ENCODE data around the gene ANKRD53. TPM values are rescaled to one million over a fixed set of nuclear protein-coding genes. Genes with fewer than 3 reads are reported as not detected.

The ANKRD53 gene
- polyA plus RNA-seq, 2 of the 4 experiments (the other 2 are of a cell fraction) = not detected

DNA sequence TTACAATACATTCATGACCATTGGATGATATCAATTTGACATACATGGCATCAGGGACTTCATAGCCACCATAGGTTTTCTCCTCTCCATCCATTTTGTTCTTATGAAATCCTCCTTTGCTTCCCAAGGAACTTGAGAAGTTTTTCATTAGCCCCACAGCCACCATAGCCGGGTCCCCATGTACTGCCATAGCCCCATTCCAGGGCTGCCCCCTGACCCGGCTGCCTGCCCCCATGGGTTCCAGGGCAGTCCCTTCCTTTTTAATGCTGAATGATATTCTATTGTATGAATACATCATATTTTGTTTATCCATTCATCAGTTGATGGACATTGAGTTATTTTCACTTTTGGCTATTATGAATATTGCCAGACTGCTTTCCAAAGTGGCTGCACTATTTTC, 22.3 kb upstream of the ANKRD53 start (continued):
- TF ChIP-seq, protein P1, sequence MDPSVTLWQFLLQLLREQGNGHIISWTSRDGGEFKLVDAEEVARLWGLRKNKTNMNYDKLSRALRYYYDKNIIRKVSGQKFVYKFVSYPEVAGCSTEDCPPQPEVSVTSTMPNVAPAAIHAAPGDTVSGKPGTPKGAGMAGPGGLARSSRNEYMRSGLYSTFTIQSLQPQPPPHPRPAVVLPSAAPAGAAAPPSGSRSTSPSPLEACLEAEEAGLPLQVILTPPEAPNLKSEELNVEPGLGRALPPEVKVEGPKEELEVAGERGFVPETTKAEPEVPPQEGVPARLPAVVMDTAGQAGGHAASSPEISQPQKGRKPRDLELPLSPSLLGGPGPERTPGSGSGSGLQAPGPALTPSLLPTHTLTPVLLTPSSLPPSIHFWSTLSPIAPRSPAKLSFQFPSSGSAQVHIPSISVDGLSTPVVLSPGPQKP (IDR thresholded peaks at IDR 0.05; ENCODE audit: low read depth, low read length) = no peak
- TF ChIP-seq JUNB (IDR thresholded peaks at IDR 0.05) = no peak

DNA sequence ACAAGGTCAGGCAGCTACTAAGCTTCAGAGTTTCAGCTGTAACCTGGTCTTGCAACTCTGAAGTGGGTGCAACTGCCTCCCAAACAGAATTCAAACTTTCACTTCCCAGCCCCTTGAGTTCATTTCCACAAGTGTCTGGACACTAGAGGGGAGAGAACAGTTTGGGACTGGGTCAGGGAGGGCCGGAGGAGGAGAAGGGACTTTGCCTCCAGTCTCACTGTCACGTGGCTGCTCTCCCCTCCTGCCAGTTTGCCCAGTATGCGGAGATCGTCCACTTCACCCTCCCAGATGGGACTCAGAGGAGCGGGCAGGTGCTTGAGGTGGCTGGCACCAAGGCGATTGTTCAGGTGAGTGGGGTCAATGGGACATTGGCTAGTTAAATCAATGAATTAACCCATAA, 20.6 kb upstream of the ANKRD53 start:
- no peak overlapping the region for H3K4me3 ChIP-seq
- ChIA-PET POLR2A (no interaction called here), CTCF (interaction anchor here (1.3 to 11.4 kb wide), 3 partner anchors 11 to 86 kb away, joined by 3 to 120 read pairs (median 4); no protein-coding TSS in a partner anchor)
- no peak for ATAC-seq
- H3K4me2 ChIP-seq = no peak overlapping the region
- H3K4me1 ChIP-seq = no peaks in the 10 kb centered on the region
- no peaks in the 10 kb centered on the region for H3K9me3 ChIP-seq
- no peak for TF ChIP-seq JUN (IDR thresholded peaks at IDR 0.05)
- TF ChIP-seq CBX8 (IDR thresholded peaks at IDR 0.05) = no peak
- DNase-seq (ENCODE audit: low read depth in 1 of 2, low spot score in 1 of 2) = no peak
- H3K27ac ChIP-seq = no peak overlapping the region
- WGBS (ENCODE audit: missing lambda C conversion rate) = 76% methylated on average over 6 of the region's 6 CpGs
- FAIRE-seq = no peak

DNA sequence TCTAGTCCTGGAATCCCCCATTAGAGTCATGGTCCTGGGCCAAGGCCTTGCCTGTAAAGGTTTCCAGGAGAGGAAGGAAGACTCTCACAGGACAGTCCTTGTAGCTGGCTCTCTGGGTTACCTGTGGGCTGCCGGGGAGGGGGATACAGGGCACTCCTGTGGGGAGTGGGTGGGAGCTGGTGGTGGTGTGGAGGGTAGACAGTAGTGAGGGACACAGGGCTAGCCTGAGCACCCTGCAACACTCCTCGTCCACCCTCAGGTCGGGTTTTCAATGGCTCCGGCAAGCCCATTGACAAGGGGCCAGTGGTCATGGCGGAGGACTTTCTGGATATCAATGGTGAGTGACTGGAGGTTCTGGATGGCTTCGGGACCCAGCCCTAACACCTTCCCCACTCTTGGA, 19.7 kb upstream of the ANKRD53 start:
- CTCF ChIA-PET = interaction anchor here (1.4 to 11.4 kb wide), 3 partner anchors 9 to 87 kb away, joined by 4 to 120 read pairs (median 5); no protein-coding TSS in a partner anchor
- Histone ChIP-seq H3K4me1 (no peaks in the 10 kb centered on the region), H3K9me3 (no peaks in the 10 kb centered on the region), H3K4me2 (no peak overlapping the region), H3K27ac (no peak overlapping the region), H3K4me3 (no peak overlapping the region)
- POLR2A ChIA-PET = no interaction called here
- ATAC-seq (no peak), DNase-seq (ENCODE audit: low read depth in 1 of 2, low spot score in 1 of 2) (no peak), FAIRE-seq (no peak)
- TF ChIP-seq MYC (IDR thresholded peaks at IDR 0.05; ENCODE audit: borderline replicate concordance, low read length) (no peak), CEBPB (IDR thresholded peaks at IDR 0.05) (no peak), HEYL (CRISPR knock-in tag; IDR thresholded peaks at IDR 0.05) (no peak), KDM1A (IDR thresholded peaks at IDR 0.05; ENCODE audit: low read depth) (no peak), ESRRA (IDR thresholded peaks at IDR 0.05; ENCODE audit: borderline replicate concordance, low read length) (no peak), RARB (CRISPR knock-in tag; IDR thresholded peaks at IDR 0.05) (no peak), TP53 (CRISPR knock-in tag; IDR thresholded peaks at IDR 0.05) (no peak), HDAC2 (IDR thresholded peaks at IDR 0.05) (no peak), FOXS1 (CRISPR knock-in tag; IDR thresholded peaks at IDR 0.05) (no peak), ZFP36 (IDR thresholded peaks at IDR 0.05; ENCODE audit: borderline replicate concordance, partially characterized antibody) (no peak), ZSCAN20 (CRISPR knock-in tag; IDR thresholded peaks at IDR 0.05) (no peak), POLR2AphosphoS2 (conservative IDR thresholded peaks at IDR 0.05; ENCODE audit: low read length) (no peak), HOXB13 (CRISPR knock-in tag; IDR thresholded peaks at IDR 0.05; ENCODE audit: low read depth) (no peak), CHD2 (IDR thresholded peaks at IDR 0.05; ENCODE audit: low read length, partially characterized antibody) (no peak), MAFK (IDR thresholded peaks at IDR 0.05; ENCODE audit: partially characterized antibody) (no peak), CHD4 (IDR thresholded peaks at IDR 0.05; ENCODE audit: borderline replicate concordance) (no peak)
- TF ChIP-seq, protein P2, sequence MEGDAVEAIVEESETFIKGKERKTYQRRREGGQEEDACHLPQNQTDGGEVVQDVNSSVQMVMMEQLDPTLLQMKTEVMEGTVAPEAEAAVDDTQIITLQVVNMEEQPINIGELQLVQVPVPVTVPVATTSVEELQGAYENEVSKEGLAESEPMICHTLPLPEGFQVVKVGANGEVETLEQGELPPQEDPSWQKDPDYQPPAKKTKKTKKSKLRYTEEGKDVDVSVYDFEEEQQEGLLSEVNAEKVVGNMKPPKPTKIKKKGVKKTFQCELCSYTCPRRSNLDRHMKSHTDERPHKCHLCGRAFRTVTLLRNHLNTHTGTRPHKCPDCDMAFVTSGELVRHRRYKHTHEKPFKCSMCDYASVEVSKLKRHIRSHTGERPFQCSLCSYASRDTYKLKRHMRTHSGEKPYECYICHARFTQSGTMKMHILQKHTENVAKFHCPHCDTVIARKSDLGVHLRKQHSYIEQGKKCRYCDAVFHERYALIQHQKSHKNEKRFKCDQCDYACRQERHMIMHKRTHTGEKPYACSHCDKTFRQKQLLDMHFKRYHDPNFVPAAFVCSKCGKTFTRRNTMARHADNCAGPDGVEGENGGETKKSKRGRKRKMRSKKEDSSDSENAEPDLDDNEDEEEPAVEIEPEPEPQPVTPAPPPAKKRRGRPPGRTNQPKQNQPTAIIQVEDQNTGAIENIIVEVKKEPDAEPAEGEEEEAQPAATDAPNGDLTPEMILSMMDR (IDR thresholded peaks at IDR 0.05) = no peak
- TF ChIP-seq, protein P3, sequence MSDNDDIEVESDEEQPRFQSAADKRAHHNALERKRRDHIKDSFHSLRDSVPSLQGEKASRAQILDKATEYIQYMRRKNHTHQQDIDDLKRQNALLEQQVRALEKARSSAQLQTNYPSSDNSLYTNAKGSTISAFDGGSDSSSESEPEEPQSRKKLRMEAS (IDR thresholded peaks at IDR 0.05) = no peak
- 81% methylated on average over 5 of the region's 6 CpGs for WGBS (ENCODE audit: missing lambda C conversion rate)
